ENCODE data around the gene STEAP3. TPM values are rescaled to one million over a fixed set of nuclear protein-coding genes. Genes with fewer than 3 reads are reported as not detected.
A peak's percentile ranks its signal among the peaks of the same experiment; 100 is the strongest.

Gene STEAP3
- total RNA-seq, 1 experiment from 2014 or later = 11.1 TPM

DNA sequence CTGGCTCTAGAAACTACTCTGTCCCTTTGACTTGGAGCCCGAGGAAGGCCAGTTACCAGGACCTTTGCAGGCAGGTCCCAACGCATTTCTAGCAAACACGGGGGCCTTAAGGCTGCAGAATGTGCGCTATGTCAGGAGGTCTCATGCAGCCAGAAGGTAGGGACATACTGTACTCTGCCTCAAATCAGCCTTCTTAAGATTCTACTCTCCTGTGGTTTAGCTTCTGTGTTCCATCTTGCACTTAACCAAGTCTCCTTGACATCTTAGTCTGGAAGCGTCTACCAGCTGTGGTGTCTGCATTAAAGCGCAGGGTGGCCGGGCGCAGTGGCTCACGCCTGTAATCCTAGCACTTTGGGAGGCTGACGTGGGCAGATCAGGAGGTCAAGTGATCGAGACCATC is 65.5 kb downstream of the STEAP3 start:
- no peak for DNase-seq (ENCODE audit: extremely low read depth, low read depth)

DNA sequence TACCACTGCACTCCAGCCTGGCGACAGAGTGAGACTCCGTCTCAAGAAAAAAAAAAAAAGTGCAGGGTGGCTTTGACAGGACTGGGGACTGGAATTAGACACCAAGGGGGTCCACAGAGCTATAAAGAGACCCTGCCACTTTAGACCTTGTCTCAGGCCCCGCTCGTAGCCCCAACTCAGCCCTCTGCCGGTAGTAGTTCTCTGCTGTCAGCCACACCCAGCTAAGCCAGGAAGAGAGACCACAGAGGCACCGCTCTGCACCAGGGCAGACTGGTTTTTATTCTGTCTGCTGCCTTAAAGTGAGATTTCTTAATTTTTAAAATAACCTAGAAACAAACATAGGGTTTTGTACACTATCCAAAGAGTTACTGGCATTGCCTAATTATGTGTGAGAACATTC is 66.0 kb downstream of the STEAP3 start:
- DNase-seq (ENCODE audit: extremely low read depth, low read depth) = no peak

DNA sequence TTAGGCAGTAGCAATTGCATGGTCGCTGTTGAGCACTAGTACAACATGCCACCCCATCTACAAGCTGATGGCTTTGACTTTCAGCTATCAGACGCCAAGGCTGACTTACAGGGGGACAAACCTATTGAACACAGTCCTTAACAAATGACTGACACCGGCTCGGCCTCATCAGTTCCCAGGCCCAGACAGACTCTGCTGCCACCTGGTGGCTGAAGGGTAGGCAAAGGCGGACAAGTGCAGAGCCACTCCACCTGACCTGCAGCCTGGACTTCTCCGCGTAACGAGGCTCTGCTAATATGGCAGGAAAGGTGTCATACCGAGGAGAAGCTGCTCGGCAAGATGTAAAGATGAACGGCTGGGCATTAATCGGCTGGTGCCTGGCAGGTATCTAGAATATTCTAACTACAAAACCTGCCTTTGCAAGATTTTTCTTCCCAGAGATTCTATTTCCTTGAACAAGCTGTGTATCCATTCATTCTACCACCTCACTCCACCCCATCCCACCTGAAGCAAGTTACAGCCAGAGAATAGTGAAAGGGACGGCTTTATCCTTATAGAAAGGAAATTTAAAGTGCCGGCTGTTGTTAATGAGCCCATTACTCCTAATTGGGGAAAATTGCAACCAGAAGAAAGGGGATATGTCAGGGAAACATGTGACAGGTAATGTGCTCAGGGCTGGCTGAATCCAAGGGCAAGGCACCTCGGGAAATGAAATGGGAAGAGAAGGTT is 67.4 kb downstream of the STEAP3 start:
- DNase-seq (ENCODE audit: extremely low read depth, low read depth) = peak; percentile 62

DNA sequence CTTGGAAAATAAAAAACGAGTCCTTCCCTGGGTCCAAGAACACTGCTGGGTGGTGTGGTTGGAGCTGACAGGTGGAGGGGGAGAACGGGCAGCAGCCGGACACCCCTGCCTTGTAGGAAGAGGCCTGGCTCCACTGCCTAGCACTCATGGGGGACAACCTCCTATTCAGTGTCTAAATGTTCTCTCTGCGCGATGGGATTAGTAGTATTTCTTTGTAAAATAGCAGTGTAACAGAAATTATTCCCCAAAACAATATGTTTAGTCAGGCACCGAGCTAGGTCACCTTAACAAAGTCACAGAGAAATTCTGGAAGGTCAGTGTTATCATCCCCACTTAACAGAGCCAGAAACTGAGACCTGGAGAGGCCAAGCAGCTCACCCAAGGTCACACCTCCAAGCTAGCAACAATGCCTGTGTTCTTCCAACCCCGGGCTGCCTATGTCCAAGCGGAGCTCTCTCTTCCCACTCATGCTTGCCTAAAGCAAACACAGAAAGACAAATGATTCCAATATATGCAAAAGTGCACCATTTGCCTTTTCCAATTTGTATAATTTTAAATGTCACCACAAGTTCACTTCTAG is 68.0 kb downstream of the STEAP3 start:
- DNase-seq (ENCODE audit: extremely low read depth, low read depth) = no peak

DNA sequence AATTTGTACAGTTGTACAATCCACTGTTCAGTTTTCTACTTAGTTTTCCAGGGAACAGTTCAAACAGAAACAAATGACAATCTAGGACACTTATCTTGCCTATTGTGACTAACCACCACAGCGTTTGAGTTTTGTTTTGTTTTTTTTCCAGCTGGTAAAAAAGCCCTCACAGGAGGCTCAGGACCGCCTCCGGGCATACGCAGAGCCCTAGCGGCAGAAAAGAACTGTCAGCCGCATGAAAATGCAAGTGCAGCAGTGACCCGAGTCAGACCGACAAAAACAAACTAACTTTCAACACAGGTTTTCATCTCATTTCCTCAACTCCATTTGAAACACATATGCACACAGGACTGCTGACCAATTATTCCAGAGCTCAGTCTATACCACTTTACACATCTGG is 68.6 kb downstream of the STEAP3 start:
- no peak for DNase-seq (ENCODE audit: extremely low read depth, low read depth)

DNA sequence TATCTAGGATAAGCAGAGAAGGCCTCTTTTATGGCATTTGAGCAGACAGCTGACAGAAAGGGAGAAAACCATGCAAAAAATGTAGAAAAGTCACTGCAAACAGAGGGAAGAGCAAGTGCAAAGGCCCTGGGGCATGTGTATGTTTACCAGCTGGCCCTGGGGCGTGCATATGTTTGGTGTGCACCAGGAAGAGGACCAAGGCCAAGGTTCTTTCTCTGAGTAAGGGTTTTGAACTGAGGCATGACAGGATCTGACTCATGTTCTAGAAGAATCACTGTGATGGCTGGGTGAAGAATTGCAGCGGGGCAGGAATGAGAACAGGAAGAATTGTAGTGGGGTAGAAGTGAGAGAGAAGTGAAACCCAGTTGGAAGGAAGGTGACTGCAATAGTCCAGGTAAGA is 69.6 kb downstream of the STEAP3 start:
- no peak for DNase-seq (ENCODE audit: extremely low read depth, low read depth)

DNA sequence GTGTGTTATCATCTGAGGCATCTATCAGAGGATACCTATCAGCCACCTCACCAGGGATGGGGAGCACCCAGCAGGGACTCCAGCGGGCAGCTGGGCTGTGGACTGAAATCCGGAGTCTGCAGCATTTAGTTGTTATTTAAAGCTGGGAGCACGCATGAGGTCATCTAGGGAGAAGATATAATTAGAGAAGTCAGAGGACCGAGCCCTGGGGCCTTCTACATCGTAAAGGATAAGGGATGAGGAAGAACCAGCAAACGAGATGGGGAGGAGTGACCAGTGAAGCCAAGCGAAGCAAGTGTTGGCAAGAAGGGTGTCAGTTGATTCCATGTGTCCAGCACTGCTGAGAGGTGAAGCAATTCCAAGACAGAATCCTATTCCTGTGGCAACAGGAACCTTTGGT is 70.3 kb downstream of the STEAP3 start:
- no peak for DNase-seq (ENCODE audit: extremely low read depth, low read depth)

DNA sequence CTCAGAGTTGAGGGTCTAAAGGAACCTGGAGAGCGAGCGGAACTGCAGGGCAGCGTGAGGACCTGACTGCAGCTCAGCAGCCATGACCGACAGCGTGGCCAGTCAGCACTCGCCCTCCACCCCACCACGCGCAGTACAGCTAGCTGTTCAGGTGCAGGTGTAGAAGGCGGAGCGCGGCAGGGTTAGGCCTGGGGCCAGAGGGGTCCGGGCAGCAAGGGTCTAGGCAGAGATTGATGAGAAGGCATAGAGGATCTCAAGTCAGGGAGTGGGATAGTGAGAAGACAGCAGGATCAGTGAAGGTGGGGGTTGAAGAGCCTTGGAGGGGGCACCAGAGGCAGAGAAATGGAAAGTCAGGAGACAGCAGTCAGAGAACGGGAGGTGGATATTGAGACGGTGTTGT is 71.0 kb downstream of the STEAP3 start:
- no peak for DNase-seq (ENCODE audit: extremely low read depth, low read depth)

DNA sequence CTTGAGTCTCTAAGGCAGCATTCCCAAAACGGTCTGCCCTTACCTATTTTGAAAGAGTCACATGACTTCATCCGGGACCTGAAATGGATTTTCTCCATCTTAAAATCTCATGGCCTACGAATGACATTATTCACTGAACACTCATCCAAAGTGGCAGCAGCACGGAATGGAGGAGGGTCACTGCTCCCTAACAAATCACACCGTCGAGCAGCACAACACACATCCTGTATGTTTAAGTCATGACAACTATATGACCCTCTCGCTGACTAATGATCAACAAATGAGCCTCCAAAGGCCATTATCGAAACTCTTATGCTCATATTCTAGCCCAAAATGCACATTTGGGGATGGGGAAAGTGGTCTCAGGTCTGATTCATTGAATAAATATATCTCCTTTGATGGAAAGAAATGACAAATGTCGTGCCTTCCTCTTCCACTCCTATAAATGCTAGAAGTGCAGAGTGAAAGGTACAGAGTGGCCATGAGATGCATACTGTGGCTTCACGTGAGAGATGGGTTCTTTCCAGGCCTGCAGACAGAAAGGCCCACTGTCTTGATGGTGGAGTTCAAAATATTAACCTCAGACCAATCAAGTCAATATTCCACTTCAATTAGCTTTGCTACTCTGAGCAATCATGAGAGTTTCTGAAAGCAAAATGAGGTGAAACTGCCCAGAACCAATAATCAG is 72.2 kb downstream of the STEAP3 start:
- DNase-seq (ENCODE audit: extremely low read depth, low read depth) = no peak

DNA sequence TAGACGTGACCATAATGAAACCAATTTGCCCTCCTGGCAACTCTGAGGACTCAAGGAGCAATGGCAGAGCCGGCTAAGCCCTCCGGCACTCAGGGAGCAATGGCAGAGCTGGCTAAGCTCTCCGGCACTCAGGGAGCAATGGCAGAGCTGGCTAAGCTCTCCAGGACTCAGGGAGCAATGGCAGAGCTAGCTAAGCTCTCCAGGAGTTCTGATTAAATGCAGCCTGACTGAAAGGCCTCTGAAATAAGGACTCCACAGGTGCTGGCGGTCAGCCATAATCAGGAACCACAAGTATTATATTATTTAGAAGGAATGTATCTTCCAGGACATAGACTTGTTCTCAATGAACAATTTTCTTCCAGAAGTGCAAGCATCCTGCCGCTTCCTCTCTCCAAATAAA is 77.8 kb downstream of the STEAP3 start:
- DNase-seq (ENCODE audit: extremely low read depth, low read depth) = no peak

DNA sequence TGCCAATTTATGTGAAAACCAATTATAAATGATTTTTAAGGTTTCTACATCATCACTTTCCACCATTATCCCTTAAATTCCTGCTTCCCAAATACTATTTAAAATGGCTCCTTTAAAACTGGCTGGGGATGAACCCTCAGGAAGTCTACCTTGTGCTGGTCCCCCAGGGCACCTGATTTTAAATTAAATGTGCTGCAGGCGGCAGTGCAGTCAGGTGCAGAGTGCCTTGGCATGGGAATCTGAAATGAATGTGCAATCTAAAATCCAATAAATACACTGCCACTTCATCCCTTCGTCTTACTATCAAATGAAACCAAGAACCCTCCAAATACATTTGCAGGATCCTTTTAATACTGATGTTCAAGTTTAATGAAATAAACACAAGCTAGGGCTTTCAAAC is 81.2 kb downstream of the STEAP3 start:
- no peak for DNase-seq (ENCODE audit: extremely low read depth, low read depth)

DNA sequence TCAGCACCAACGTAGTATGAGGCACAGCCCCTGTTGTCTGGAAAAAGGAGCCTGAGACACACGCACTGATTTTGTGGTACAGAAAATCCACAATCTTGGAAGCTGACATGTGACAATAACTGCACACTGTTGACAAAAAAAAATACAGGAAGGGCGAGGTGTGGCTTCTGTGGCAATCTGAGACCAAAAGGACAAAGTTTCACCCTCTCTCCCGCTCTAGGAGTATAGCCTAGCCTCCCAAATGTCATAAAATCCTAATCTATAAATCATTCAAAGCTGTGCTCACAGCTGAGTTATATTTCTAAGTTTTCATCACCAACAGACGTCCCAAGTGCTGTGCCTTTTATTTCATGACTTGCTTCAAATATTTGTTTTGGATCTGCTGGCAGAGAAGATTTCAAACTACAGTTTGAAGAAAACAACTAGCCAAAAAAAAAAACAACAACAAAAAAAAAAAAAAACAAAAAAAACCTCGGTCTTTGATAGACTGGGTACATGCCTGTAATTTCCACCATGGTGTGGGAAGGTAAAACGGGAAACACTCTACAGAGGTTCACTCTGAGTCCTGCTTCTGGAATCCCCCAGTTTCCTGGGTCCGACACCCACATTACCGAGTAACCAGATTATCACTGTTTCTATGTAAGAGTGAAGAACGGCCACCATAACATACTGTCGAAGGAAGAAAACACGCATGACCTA is 82.0 kb downstream of the STEAP3 start:
- DNase-seq (ENCODE audit: extremely low read depth, low read depth) = no peak

DNA sequence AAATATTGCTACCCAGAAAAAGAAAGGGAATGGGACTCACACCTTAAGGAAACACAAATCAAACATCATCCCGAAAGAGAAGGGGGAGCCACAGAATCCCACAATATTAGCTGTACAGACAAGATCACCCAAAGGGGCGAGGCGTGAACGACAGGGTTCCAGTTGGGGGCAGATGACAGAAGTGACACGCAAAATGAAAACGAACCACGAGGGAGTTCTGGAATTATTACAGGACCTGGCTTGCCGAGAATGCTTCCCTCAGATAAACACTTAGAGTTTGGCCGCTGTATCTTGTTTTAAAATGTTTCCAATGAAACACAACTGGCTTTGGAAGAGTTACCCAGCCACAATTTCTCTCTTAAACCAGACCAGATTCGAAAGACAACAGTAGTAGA is 82.6 kb downstream of the STEAP3 start:
- no peak for DNase-seq (ENCODE audit: extremely low read depth, low read depth)

DNA sequence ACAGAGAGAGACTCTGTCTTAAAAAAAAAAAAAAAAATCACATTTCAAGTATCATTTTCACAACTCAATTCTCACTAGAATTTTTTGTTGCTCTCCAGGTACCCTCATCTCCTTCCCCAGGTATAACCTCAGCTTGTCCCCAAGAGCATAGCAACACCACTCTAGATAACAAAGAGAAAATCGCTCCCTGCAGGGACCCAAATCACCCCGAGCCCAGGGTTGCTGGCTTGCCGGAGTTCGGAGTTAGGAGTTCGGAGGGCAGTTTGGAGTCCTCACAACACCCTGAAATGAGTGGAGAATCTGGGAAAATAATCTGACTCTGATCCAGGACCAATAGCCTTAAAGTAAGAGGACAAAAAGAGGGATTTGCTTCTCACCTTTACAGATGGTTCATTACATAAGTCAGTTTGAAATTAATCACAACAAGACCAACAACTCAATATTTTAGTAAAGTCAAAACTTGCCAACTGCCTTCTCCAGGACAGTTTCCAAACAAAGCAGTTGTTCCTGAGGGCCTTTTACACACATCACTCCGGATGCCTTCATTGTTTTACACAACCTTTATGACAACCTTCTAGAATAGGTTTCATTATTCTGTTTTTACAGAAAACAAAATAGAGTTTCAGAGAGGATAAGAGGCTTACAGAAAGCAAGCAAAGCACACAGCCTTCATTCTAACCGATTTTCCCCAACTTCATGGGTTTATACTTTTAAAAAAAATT is 83.9 kb downstream of the STEAP3 start:
- DNase-seq (ENCODE audit: extremely low read depth, low read depth) = no peak

DNA sequence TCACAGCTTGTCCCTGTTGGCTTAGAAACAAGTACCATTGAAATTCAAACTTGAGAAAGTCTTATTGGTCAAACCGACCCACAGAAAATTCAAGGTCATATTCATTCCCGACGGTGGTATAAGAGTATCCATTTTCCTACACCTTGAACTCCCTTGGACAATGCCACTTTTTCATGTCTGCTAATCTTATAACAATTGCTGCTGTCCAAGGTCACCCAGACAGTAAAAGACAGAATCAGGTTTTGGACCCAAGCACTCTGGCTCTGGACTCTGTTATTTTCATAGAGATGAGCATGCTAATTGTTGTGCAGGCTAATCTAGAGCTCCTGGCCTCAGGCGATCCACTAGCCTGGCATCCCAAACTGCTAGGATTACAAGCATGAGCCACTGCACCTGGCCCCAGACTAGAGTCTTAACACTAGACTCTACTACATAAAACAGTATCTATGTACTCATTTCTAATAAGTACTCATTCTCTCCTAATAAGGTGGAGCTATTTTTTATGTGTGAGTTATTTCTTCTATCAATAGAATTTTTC is 85.2 kb downstream of the STEAP3 start:
- no peak for DNase-seq (ENCODE audit: extremely low read depth, low read depth)

DNA sequence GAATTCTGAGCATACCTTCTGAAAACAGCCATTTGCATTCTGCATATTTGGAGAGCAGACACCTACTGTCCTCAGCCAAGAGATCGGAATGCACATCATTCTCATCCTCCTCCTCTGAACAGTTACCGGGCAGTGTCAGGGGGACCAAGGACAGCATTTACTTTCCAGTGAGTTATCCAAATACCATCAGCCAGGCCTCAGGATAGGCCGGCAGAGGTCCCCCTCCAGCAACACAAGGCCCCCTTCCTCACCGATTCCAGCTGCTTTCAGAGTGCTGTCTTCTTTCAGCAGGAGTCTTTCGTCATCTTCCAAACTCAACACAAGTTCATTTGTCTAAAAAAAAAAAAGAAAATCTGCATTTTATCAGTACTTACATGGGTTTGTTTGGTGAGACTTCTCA is 87.7 kb downstream of the STEAP3 start:
- DNase-seq (ENCODE audit: extremely low read depth, low read depth) = no peak

DNA sequence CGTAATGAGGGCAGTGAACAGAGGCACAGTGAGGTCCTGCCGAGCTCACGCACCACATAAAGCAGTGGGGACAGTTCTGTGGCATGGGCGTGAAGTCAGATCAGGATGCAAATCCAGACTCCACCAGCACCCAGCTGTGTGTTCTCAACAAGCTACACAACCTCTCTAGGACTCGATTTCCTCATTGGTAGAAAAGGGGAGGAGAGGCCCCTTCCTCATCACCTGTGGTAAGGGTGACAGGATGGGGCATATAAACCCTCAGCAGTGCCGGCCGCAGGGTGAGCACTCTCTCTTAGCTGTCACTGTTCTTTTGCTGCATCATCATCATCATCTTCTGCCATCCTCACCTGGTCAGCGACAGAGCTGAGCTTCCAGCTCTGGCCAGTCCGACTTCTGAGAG is 88.2 kb downstream of the STEAP3 start:
- DNase-seq (ENCODE audit: extremely low read depth, low read depth) = no peak

All from NCI-H460 (cell line).